ENCODE measurements around the gene RERE.

DNA sequence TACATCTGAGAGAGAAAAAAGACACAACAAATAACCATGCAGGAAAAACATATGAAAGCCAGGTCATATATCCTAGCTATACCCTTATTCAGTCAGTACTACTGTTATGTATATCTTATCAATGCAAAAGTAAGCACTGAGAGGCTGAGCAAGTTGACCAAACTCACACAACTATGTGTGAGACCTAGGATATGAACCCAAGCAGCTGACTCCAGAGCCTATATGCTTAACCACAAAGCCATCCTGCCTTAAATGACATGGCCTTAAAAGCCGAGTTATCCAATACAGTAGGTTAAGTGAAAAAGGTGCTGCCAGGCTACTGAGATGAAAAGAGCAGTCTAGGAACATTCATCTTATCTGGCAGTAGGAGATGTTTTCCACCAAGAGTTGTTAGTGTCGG, 151.6 kb downstream of the RERE start:
- TF ChIP-seq SP2 (tag by site-specific recombination; IDR thresholded peaks at IDR 0.05) (no peak), HOXA7 (CRISPR knock-in tag; IDR thresholded peaks at IDR 0.05; ENCODE audit: borderline replicate concordance) (no peak), OSR2 (tag by site-specific recombination; IDR thresholded peaks at IDR 0.05) (no peak), ZNF394 (tag by site-specific recombination; IDR thresholded peaks at IDR 0.05; ENCODE audit: borderline replicate concordance) (no peak), GLIS1 (tag by site-specific recombination; IDR thresholded peaks at IDR 0.05) (no peak), ZSCAN23 (tag by site-specific recombination; IDR thresholded peaks at IDR 0.05) (no peak), ZNF274 (IDR thresholded peaks at IDR 0.05; ENCODE audit: low read length) (no peak), ZNF274 (tag by site-specific recombination; IDR thresholded peaks at IDR 0.05; ENCODE audit: borderline replicate concordance) (no peak), ZNF23 (tag by site-specific recombination; IDR thresholded peaks at IDR 0.05; ENCODE audit: borderline replicate concordance) (no peak)
- TF ChIP-seq, protein P1, sequence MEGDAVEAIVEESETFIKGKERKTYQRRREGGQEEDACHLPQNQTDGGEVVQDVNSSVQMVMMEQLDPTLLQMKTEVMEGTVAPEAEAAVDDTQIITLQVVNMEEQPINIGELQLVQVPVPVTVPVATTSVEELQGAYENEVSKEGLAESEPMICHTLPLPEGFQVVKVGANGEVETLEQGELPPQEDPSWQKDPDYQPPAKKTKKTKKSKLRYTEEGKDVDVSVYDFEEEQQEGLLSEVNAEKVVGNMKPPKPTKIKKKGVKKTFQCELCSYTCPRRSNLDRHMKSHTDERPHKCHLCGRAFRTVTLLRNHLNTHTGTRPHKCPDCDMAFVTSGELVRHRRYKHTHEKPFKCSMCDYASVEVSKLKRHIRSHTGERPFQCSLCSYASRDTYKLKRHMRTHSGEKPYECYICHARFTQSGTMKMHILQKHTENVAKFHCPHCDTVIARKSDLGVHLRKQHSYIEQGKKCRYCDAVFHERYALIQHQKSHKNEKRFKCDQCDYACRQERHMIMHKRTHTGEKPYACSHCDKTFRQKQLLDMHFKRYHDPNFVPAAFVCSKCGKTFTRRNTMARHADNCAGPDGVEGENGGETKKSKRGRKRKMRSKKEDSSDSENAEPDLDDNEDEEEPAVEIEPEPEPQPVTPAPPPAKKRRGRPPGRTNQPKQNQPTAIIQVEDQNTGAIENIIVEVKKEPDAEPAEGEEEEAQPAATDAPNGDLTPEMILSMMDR (tag by site-specific recombination; IDR thresholded peaks at IDR 0.05) = no peak
- TF ChIP-seq, protein P2, sequence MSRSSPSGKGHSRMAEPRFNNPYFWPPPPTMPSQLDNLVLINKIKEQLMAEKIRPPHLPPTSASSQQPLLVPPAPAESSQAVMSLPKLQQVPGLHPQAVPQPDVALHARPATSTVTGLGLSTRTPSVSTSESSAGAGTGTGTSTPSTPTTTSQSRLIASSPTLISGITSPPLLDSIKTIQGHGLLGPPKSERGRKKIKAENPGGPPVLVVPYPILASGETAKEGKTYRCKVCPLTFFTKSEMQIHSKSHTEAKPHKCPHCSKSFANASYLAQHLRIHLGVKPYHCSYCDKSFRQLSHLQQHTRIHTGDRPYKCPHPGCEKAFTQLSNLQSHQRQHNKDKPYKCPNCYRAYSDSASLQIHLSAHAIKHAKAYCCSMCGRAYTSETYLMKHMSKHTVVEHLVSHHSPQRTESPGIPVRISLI (tag by site-specific recombination; IDR thresholded peaks at IDR 0.05) = no peak

Data from HEK293 (cell line).